ENCODE results near the gene KIR3DL1.
"Not testable (repeated sequence)": the region's sequence is repeated elsewhere in the genome, so short reads cannot be mapped to it uniquely, and the experiment has no call there.

- not testable (repeated sequence) for TF ChIP-seq CTCF, POLR2A (IDR thresholded peaks at IDR 0.05)
Observed at GRCh38 chr19:54828064-54828463, 11.8 kb downstream of the KIR3DL1 start.

All from heart left ventricle (tissue), 13 donors.